Hepatocyte (in vitro differentiated cells): ENCODE data around the gene SIK2.

Source experiments
- CTCF ChIP-seq: fragments of 200-600 bp; sonication (generic); IDR thresholded peaks from 2 replicates; pipeline ENCODE4 v1.5.1; 2016; ENCODE audit warnings: antibody characterized with exemption, mild to moderate bottlenecking; ENCODE audit not compliant: poor library complexity
- EZH2 ChIP-seq: fragments of 200-600 bp; sonication (generic); IDR thresholded peaks from 2 replicates; pipeline ENCODE4 v1.6.1; 2016; ENCODE audit warnings: antibody characterized with exemption, mild to moderate bottlenecking, borderline replicate concordance
- EZH2phosphoT487 ChIP-seq: fragments of 200-600 bp; sonication (generic); IDR thresholded peaks from one replicate; pipeline ENCODE4 v1.6.1; 2018; ENCODE audit warnings: antibody characterized with exemption, mild to moderate bottlenecking, low read depth, moderate library complexity; ENCODE audit not compliant: unreplicated experiment, severe bottlenecking

GRCh38 chr11:111766834-111767142, 164.5 kb downstream of the SIK2 start:
- TF ChIP-seq CTCF (no peak), EZH2 (no peak), EZH2phosphoT487 (no peak)
